ENCODE results near the gene SSR4. TPM values are rescaled to one million over a fixed set of nuclear protein-coding genes. Genes with fewer than 3 reads are reported as not detected.

The SSR4 gene
- total and polyA plus RNA-seq, 2 experiments from 2014 or later = 124 to 374 TPM

DNA sequence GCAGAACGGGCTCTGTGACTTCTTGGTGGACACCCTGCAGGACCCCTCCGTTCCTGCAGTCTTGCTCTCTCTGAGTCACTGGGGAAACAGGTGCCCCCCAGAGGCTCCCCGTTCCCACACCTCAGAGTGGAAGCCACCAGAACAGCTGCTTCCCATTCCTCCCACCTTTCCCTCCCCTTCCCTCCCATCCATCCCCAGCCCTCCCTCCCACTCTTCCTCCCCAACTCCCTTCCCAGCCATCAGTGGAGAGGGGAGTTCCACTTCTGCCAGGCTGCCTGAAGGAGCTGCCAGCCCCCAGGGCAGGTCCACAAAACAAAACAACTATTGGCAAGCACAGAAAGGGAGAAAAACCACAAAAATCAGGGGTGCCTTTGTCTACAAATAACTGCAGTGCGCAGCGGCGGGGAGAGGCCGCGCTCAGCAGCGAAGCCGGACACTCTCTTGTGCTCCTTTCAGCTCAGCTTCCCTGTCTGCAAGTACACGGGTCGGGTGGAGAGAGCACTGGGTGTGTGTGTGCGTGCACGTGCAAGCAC lies 8.1 kb downstream of the SSR4 start:
- TF ChIP-seq, protein P1, sequence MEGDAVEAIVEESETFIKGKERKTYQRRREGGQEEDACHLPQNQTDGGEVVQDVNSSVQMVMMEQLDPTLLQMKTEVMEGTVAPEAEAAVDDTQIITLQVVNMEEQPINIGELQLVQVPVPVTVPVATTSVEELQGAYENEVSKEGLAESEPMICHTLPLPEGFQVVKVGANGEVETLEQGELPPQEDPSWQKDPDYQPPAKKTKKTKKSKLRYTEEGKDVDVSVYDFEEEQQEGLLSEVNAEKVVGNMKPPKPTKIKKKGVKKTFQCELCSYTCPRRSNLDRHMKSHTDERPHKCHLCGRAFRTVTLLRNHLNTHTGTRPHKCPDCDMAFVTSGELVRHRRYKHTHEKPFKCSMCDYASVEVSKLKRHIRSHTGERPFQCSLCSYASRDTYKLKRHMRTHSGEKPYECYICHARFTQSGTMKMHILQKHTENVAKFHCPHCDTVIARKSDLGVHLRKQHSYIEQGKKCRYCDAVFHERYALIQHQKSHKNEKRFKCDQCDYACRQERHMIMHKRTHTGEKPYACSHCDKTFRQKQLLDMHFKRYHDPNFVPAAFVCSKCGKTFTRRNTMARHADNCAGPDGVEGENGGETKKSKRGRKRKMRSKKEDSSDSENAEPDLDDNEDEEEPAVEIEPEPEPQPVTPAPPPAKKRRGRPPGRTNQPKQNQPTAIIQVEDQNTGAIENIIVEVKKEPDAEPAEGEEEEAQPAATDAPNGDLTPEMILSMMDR (IDR thresholded peaks at IDR 0.05; ENCODE audit: low read depth, low read length) = no peak
- no peaks in the 10 kb centered on the region for H3K9me3 ChIP-seq (ENCODE audit: low read depth)

GRCh38 chrX:153803211-153804099 lies 9.0 kb downstream of the SSR4 start:
- Histone ChIP-seq H3K4me3 (no peak overlapping the region), H3K9me3 (ENCODE audit: low read depth) (no peaks in the 10 kb centered on the region), H3K27me3 (no peaks in the 10 kb centered on the region), H3K36me3 (no peaks in the 10 kb centered on the region), H3K4me1 (ENCODE audit: low read depth) (no peaks in the 10 kb centered on the region), H3K27ac (no peak overlapping the region)
- DNase-seq (ENCODE audit: low read depth in 1 of 2, low spot score in 1 of 2) = no peak
- TF ChIP-seq, protein P1 (IDR thresholded peaks at IDR 0.05; ENCODE audit: low read depth, low read length) = no peak

More for the DNA sequence above, 8.1 kb downstream of the SSR4 start:
- Histone ChIP-seq H3K27ac (no peak overlapping the region), H3K36me3 (no peaks in the 10 kb centered on the region), H3K4me3 (no peak overlapping the region), H3K27me3 (no peaks in the 10 kb centered on the region), H3K4me1 (ENCODE audit: low read depth) (no peaks in the 10 kb centered on the region)
- DNase-seq (ENCODE audit: low read depth in 1 of 2, low spot score in 1 of 2) = no peak

GRCh38 chrX:153804100-153804595 lies 9.7 kb downstream of the SSR4 start:
- TF ChIP-seq, protein P1 (IDR thresholded peaks at IDR 0.05; ENCODE audit: low read depth, low read length) = no peak
- no peak overlapping the region for H3K4me3 ChIP-seq
- H3K27ac ChIP-seq = no peak overlapping the region
- DNase-seq (ENCODE audit: low read depth in 1 of 2, low spot score in 1 of 2) = no peak
- H3K9me3 ChIP-seq (ENCODE audit: low read depth) = no peaks in the 10 kb centered on the region
- H3K27me3 ChIP-seq = no peaks in the 10 kb centered on the region
- H3K36me3 ChIP-seq = no peaks in the 10 kb centered on the region
- H3K4me1 ChIP-seq (ENCODE audit: low read depth) = no peaks in the 10 kb centered on the region

GRCh38 chrX:153804621-153805020 lies 10.2 kb downstream of the SSR4 start:
- no peak for DNase-seq (ENCODE audit: low read depth in 1 of 2, low spot score in 1 of 2)
- Histone ChIP-seq H3K9me3 (ENCODE audit: low read depth) (no peaks in the 10 kb centered on the region), H3K27me3 (no peaks in the 10 kb centered on the region), H3K4me1 (ENCODE audit: low read depth) (no peaks in the 10 kb centered on the region), H3K36me3 (no peaks in the 10 kb centered on the region), H3K27ac (no peak overlapping the region), H3K4me3 (no peak overlapping the region)
- TF ChIP-seq, protein P1 (IDR thresholded peaks at IDR 0.05; ENCODE audit: low read depth, low read length) = no peak

DNA sequence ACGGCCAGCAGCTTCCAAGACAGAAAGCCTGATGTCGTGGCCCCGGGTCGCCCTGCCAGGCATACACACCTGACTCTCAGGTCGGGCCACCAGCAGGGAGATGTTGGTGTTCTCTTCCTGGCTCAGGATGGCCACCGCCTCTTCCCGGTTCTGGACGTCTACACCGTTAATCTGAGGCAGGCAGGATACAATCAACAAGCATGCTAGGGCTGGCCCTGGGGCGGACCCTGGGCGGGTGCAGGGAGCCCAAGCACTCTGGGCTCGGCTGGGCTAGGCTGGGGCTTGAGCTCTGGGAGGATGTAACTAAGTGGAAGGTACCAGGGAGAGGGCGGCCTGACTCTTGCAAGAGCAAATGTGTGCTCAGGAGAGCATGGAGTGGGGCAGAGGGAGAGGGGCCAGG lies 11.0 kb downstream of the SSR4 start:
- Histone ChIP-seq H3K36me3 (no peaks in the 10 kb centered on the region), H3K27me3 (no peaks in the 10 kb centered on the region), H3K9me3 (ENCODE audit: low read depth) (no peaks in the 10 kb centered on the region), H3K27ac (no peak overlapping the region), H3K4me3 (no peak overlapping the region), H3K4me1 (ENCODE audit: low read depth) (no peaks in the 10 kb centered on the region)
- no peak for DNase-seq (ENCODE audit: low read depth in 1 of 2, low spot score in 1 of 2)
- TF ChIP-seq, protein P1 (IDR thresholded peaks at IDR 0.05; ENCODE audit: low read depth, low read length) = no peak

Measured in cardiac muscle cell (in vitro differentiated cells and primary cell).